Measurements from ENCODE around the gene FGFBP3.

DNA sequence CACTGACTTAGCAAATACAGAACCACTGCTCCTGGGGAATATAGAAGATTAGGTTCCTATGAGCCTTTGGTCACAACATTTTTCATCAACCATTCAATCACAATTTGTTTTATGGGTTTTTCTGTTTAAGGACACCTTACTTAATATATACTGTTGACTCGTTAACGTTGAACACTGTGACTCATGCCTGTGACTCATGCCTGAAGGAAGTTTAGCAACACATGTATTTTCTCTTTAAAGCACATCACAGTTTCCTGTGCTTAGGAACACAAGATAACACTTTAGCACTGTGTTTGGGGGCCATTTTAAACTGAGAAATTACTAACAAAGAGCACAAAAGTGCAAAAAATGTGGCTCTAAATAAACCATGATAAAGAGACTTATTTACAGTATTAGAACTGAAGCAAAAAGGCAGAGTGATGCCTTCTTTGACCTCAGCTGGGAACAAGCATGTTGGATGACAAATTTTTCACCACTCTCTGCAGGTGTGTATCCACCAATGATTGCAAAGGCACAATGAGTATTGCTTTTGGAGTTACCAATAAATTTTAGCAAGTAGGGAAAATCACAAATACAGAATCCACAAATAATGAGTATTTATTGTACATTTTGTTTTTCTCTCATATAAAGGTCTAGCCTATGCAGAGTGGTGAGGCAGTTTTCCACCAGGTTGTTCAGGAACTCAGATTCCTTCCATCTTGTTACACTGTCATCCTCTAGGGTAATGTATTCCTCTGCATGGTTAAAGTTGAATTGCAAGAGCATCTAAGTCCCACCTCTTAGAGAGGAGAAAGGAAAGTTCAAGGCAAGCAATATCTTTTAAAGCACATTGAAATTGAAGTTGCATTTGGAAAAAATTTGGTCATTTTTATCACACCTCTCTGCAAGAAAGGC is 7.3 kb downstream of the FGFBP3 start:
- peak; percentile 3 for TF ChIP-seq POLR2A (IDR thresholded peaks at IDR 0.05; ENCODE audit: extremely low read depth, insufficient read length)
- TF ChIP-seq, protein P1, sequence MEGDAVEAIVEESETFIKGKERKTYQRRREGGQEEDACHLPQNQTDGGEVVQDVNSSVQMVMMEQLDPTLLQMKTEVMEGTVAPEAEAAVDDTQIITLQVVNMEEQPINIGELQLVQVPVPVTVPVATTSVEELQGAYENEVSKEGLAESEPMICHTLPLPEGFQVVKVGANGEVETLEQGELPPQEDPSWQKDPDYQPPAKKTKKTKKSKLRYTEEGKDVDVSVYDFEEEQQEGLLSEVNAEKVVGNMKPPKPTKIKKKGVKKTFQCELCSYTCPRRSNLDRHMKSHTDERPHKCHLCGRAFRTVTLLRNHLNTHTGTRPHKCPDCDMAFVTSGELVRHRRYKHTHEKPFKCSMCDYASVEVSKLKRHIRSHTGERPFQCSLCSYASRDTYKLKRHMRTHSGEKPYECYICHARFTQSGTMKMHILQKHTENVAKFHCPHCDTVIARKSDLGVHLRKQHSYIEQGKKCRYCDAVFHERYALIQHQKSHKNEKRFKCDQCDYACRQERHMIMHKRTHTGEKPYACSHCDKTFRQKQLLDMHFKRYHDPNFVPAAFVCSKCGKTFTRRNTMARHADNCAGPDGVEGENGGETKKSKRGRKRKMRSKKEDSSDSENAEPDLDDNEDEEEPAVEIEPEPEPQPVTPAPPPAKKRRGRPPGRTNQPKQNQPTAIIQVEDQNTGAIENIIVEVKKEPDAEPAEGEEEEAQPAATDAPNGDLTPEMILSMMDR (IDR thresholded peaks at IDR 0.05; ENCODE audit: low read depth, low read length): no peak
